ENCODE measurements around the gene TMEM129. TPM values are rescaled to one million over a fixed set of nuclear protein-coding genes. Genes with fewer than 3 reads are reported as not detected.

TMEM129 gene
- total and polyA plus RNA-seq, 7 donors: 11.8 to 43.6 (median 31.6) TPM

GRCh38 chr4:1727117-1728031 lies 6.3 kb upstream of the TMEM129 start:
- ATAC-seq (peak in 2 of 4 donors; percentile 21 to 32), DNase-seq (peak; percentile 57 to 72)
- WGBS, 3 donors: 63 to 78% (median 72%) methylated on average over 18 of the region's 18 CpGs
- TF ChIP-seq CTCF (IDR thresholded peaks at IDR 0.05): no peak
- Histone ChIP-seq H3K27ac (peak overlapping the region; percentile 19), H3K9me3 (no peaks in the 10 kb centered on the region), H3K36me3 (ENCODE audit: insufficient read depth in 1 of 2, low read depth in 1 of 2) (peaks cover 0 to 42% of the 10 kb centered on the region in 2 donors), H3K27me3 (ENCODE audit: insufficient read depth in 3 of 3, low read length in 2 of 3) (no peaks in the 10 kb centered on the region), H3K4me1 (peaks cover 5% of the 10 kb centered on the region), H3K4me3 (peak overlapping the region; percentile 37)
- intact Hi-C loops (cut with DNase I): loop anchor here in 1 of 2 donors (5.0 kb wide), 1 partner anchor 35 kb away; no protein-coding TSS in a partner anchor

- Histone ChIP-seq H3K4me3 (no peak overlapping the region), H3K36me3 (ENCODE audit: insufficient read depth in 1 of 2, low read depth in 1 of 2) (peaks cover 0 to 35% of the 10 kb centered on the region in 2 donors), H3K9me3 (no peaks in the 10 kb centered on the region), H3K27me3 (ENCODE audit: insufficient read depth in 3 of 3, low read length in 2 of 3) (no peaks in the 10 kb centered on the region), H3K27ac (peak overlapping the region; percentile 19), H3K4me1 (peaks cover 12% of the 10 kb centered on the region)
- ATAC-seq: peak; percentile 67 to 81 (median 77)
- intact Hi-C loops (cut with DNase I): loop anchor here (1.0 to 5.0 kb wide), 2 partner anchors 33 to 34 kb away; no protein-coding TSS in a partner anchor
- peak; percentile 98 for TF ChIP-seq CTCF (IDR thresholded peaks at IDR 0.05)
- WGBS, 3 donors: 51 to 54% (median 51%) methylated on average over 17 of the region's 17 CpGs
- DNase-seq: peak; percentile 90 to 92
These were observed 5.2 kb upstream of the TMEM129 start for GRCh38 chr4:1726146-1726934.

- no peaks in the 10 kb centered on the region for H3K9me3 ChIP-seq
- ATAC-seq (no peak), DNase-seq (peak in 1 of 2 donors; percentile 43)
- 71 to 89% (median 88%) methylated on average over 10 of the region's 10 CpGs for WGBS, 3 donors
- H3K27me3 ChIP-seq (ENCODE audit: insufficient read depth in 3 of 3, low read length in 2 of 3): no peaks in the 10 kb centered on the region
- no peak overlapping the region for H3K27ac ChIP-seq
- peaks cover 12% of the 10 kb centered on the region for H3K4me1 ChIP-seq
- H3K36me3 ChIP-seq (ENCODE audit: insufficient read depth in 1 of 2, low read depth in 1 of 2): peaks cover 0 to 27% of the 10 kb centered on the region in 2 donors
- intact Hi-C loops (cut with DNase I): loop anchor here in 1 of 2 donors (5.0 kb wide), 1 partner anchor 33 kb away; no protein-coding TSS in a partner anchor
- no peak overlapping the region for H3K4me3 ChIP-seq
- TF ChIP-seq CTCF (IDR thresholded peaks at IDR 0.05): no peak
These were observed 4.4 kb upstream of the TMEM129 start for GRCh38 chr4:1725521-1725920.

- no peak for ATAC-seq
- Histone ChIP-seq H3K36me3 (ENCODE audit: insufficient read depth in 1 of 2, low read depth in 1 of 2) (peaks cover 0 to 30% of the 10 kb centered on the region in 2 donors), H3K27me3 (ENCODE audit: insufficient read depth in 3 of 3, low read length in 2 of 3) (no peaks in the 10 kb centered on the region), H3K4me3 (no peak overlapping the region), H3K4me1 (peaks cover 31% of the 10 kb centered on the region), H3K27ac (peak overlapping the region; percentile 30), H3K9me3 (no peaks in the 10 kb centered on the region)
- intact Hi-C loops (cut with DNase I): loop anchor here in 1 of 2 donors (2.0 kb wide), 1 partner anchor 370 kb away; no protein-coding TSS in a partner anchor
- 80 to 81% (median 81%) methylated on average over 12 of the region's 12 CpGs for WGBS, 3 donors
- DNase-seq: peak in 1 of 2 donors; percentile 44
- TF ChIP-seq CTCF (IDR thresholded peaks at IDR 0.05): no peak
These were observed 2.1 kb upstream of the TMEM129 start for GRCh38 chr4:1723131-1723801.

Data from psoas muscle (tissue), 8 donors.